ENCODE measurements around the gene NR2F2. TPM values are rescaled to one million over a fixed set of nuclear protein-coding genes. Genes with fewer than 3 reads are reported as not detected.

Gene NR2F2
- total RNA-seq, 1 donor from 2014 or later = 50.6 TPM

DNA sequence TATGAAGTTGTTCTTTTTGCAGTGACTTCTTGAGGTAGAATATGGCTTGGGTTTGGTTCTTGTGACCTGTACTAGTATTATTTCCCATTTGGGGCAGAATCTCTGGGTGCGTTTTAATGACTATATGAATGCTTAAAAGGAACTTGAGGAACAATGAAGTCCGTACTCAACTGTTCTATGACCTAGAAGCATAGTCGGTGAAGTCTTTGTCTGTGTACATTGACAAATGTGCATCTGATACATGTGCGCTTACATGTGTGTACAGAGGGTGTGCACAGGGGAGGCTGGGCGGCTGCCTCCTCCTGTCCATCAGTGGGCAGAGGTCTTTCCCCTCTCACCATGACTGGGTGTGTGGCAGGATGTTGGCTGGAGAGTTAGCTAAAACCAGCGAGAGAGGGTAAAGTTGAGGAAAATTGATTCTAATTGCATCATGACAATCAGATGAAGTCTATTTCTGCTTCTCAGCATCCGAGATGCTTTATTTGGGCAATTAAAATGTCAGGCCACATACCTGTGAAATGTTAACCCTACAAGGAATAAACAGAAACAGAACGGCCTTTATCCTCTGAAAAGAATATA lies 1.0 kb upstream of the NR2F2 start:
- Histone ChIP-seq H3K27ac (peak overlapping the region; percentile 87), H3K4me3 (peak overlapping the region; percentile 68), H3K9me3 (no peaks in the 10 kb centered on the region), H3K36me3 (peaks cover 6% of the 10 kb centered on the region), H3K4me1 (no peaks in the 10 kb centered on the region), H3K27me3 (ENCODE audit: low read depth) (peaks cover 28% of the 10 kb centered on the region)
- no peak for DNase-seq
- TF ChIP-seq, protein P1, sequence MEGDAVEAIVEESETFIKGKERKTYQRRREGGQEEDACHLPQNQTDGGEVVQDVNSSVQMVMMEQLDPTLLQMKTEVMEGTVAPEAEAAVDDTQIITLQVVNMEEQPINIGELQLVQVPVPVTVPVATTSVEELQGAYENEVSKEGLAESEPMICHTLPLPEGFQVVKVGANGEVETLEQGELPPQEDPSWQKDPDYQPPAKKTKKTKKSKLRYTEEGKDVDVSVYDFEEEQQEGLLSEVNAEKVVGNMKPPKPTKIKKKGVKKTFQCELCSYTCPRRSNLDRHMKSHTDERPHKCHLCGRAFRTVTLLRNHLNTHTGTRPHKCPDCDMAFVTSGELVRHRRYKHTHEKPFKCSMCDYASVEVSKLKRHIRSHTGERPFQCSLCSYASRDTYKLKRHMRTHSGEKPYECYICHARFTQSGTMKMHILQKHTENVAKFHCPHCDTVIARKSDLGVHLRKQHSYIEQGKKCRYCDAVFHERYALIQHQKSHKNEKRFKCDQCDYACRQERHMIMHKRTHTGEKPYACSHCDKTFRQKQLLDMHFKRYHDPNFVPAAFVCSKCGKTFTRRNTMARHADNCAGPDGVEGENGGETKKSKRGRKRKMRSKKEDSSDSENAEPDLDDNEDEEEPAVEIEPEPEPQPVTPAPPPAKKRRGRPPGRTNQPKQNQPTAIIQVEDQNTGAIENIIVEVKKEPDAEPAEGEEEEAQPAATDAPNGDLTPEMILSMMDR (IDR thresholded peaks at IDR 0.05) = no peak
- ATAC-seq = no peak
- intact Hi-C loops (cut with DNase I) = no loop called here

DNA sequence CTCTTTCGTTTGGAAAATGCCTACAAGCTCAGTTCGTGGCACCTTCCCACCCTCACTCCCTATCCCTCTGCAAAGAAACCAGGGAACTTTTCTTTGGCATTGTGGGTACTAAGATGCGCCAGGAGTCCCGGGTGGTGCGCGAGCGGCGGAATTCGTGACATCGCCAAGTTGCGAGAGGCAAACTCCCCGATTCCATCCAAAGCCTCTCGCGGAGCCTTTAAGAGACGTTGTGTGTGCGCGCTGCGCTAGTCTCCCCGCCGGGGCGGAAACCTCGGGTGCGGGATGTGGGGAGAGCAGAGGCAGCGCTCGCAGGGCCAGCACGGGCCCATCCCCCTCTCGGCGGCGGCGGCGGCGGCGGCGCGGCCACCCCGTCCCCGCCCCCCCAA lies 443 bp upstream of the NR2F2 start:
- ATAC-seq = peak in 1 of 2 donors; percentile 4
- peaks cover 24% of the 10 kb centered on the region for H3K27me3 ChIP-seq (ENCODE audit: low read depth)

DNA sequence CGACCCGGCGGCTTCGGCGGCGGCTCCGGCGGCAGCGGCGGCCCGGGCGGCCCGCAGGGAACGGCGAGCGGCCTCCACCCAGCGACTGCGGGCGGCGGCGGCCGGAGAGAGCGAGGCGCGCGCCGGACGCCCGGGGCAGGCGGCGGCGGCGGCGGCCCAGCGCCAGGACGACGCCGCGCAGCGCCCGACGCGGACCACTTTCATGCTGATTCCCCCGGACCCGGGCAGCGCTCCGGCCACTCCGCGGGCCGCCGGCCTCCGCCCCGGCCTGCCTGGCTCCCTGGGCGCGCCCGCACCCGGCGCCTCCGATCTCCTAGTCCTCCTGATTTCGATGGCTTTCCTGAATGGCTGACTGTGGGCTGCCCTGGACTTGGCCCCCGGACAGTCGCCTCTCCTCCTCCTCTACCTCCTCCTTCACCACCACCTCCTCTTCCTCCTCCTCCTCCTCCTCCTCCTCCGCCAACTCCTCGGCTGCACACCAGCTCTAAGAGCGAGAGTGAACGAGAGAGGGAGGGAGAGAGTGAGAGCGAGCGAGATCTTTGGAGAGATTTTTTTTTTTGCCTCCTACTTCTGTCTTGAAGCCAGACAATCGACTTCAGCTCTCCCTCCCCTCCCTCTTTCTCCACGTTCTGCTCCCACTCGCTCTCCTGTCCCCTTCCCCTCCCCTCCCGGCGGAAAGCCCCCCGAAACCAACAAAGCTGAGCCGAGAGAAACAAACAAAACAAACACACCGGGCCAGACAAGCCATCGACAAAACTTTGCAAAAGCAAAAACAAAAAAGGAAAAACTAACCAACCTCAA lies 844 bp downstream of the NR2F2 start:
- Histone ChIP-seq H3K9me3 (no peaks in the 10 kb centered on the region), H3K4me3 (peak overlapping the region; percentile 71), H3K36me3 (peaks cover 21% of the 10 kb centered on the region), H3K27me3 (ENCODE audit: low read depth) (peaks cover 20% of the 10 kb centered on the region), H3K4me1 (no peaks in the 10 kb centered on the region), H3K27ac (peak overlapping the region; percentile 90)
- TF ChIP-seq, protein P1 (IDR thresholded peaks at IDR 0.05) = no peak
- DNase-seq (peak; percentile 56), ATAC-seq (peak in 1 of 2 donors; percentile 6)
- intact Hi-C loops (cut with DNase I) = no loop called here

More for the DNA sequence above, 443 bp upstream of the NR2F2 start:
- intact Hi-C loops (cut with DNase I) = no loop called here
- Histone ChIP-seq H3K9me3 (no peaks in the 10 kb centered on the region), H3K27ac (peak overlapping the region; percentile 87), H3K36me3 (peaks cover 10% of the 10 kb centered on the region), H3K4me1 (no peaks in the 10 kb centered on the region), H3K4me3 (peak overlapping the region; percentile 68)
- TF ChIP-seq, protein P1 (IDR thresholded peaks at IDR 0.05) = no peak
- peak; percentile 74 for DNase-seq

DNA sequence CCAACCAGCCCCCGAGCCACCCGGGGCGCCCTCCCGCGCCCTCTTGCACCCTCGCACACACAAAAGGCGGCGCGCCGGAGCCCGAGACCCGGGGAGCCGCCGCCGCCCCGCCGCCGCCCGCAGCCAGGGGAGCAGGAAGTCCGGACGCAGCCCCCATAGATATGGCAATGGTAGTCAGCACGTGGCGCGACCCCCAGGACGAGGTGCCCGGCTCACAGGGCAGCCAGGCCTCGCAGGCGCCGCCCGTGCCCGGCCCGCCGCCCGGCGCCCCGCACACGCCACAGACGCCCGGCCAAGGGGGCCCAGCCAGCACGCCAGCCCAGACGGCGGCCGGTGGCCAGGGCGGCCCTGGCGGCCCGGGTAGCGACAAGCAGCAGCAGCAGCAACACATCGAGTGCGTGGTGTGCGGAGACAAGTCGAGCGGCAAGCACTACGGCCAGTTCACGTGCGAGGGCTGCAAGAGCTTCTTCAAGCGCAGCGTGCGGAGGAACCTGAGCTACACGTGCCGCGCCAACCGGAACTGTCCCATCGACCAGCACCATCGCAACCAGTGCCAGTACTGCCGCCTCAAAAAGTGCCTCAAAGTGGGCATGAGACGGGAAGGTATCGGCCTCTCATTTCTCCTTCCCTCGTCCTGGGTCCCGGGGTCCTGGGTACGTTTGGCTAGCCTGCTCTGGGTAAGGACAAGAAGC lies 1.6 kb downstream of the NR2F2 start:
- TF ChIP-seq, protein P1 (IDR thresholded peaks at IDR 0.05) = no peak
- peak overlapping the region; percentile 71 for H3K4me3 ChIP-seq
- no peaks in the 10 kb centered on the region for H3K4me1 ChIP-seq
- DNase-seq (peak; percentile 77), ATAC-seq (peak in 1 of 2 donors; percentile 11)
- intact Hi-C loops (cut with DNase I) = no loop called here
- peaks cover 20% of the 10 kb centered on the region for H3K27me3 ChIP-seq (ENCODE audit: low read depth)
- peaks cover 21% of the 10 kb centered on the region for H3K36me3 ChIP-seq
- peak overlapping the region; percentile 90 for H3K27ac ChIP-seq
- H3K9me3 ChIP-seq = no peaks in the 10 kb centered on the region

DNA sequence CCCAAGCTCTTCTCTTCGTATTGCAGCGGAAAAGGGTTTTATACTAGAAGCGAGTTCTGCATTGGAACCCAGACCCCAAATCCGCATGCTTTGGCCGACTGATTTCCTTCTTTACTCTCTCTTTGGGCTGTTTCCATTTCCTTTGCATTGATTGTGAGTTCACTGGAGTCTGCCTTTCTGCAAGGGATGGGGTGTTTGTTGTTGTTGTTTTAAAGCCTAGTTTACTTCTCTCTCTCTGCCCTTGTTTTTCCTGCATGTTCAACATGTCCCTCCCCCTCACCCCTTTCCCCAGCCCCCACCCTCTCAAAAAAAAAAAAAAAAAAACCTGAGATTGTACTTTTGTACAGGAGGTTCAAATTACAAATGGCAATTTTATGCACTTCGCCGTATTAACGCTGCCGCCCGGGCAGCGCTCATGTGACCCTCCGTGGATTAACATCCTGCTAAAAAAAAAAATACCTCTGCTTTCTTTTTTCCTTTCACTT lies 2.2 kb downstream of the NR2F2 start:
- no peak for ATAC-seq
- no peak for DNase-seq
- intact Hi-C loops (cut with DNase I) = no loop called here

More for the DNA sequence above, 2.2 kb downstream of the NR2F2 start:
- TF ChIP-seq, protein P1 (IDR thresholded peaks at IDR 0.05) = no peak
- Histone ChIP-seq H3K9me3 (no peaks in the 10 kb centered on the region), H3K27me3 (ENCODE audit: low read depth) (peaks cover 20% of the 10 kb centered on the region), H3K4me3 (peak overlapping the region; percentile 71), H3K27ac (peak overlapping the region; percentile 90), H3K4me1 (no peaks in the 10 kb centered on the region), H3K36me3 (peaks cover 21% of the 10 kb centered on the region)
